ENCODE data around the gene MEP1B.

The MEP1B gene

DNA sequence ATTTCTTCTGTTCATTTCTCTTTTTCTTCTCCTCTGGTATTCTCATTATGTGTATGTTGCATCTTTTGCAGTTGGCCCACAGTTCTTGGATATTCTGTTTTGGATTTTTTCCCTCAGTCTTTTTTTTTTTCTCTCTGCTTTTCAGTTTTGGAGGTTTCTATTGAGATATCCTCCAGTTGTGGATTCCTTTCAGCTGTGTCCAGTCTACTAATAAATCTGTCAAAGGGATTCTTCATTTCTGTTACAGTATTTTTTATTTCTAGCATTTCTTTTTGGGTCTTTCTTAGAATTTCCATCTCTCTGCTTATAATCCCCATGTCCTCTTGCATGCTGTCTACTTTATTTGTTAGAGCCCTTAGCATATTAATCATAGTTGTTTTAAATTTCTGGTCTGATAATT lies 6.3 kb upstream of the MEP1B start:
- ChIA-PET CTCF (no interaction called here), POLR2A (no interaction called here)
- DNase-seq (ENCODE audit: extremely low spot score) = no peak
- TF ChIP-seq, protein P1, sequence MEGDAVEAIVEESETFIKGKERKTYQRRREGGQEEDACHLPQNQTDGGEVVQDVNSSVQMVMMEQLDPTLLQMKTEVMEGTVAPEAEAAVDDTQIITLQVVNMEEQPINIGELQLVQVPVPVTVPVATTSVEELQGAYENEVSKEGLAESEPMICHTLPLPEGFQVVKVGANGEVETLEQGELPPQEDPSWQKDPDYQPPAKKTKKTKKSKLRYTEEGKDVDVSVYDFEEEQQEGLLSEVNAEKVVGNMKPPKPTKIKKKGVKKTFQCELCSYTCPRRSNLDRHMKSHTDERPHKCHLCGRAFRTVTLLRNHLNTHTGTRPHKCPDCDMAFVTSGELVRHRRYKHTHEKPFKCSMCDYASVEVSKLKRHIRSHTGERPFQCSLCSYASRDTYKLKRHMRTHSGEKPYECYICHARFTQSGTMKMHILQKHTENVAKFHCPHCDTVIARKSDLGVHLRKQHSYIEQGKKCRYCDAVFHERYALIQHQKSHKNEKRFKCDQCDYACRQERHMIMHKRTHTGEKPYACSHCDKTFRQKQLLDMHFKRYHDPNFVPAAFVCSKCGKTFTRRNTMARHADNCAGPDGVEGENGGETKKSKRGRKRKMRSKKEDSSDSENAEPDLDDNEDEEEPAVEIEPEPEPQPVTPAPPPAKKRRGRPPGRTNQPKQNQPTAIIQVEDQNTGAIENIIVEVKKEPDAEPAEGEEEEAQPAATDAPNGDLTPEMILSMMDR (IDR thresholded peaks at IDR 0.05; ENCODE audit: control extremely low read depth, extremely low read depth, low read depth, missing control alignments) = no peak

DNA sequence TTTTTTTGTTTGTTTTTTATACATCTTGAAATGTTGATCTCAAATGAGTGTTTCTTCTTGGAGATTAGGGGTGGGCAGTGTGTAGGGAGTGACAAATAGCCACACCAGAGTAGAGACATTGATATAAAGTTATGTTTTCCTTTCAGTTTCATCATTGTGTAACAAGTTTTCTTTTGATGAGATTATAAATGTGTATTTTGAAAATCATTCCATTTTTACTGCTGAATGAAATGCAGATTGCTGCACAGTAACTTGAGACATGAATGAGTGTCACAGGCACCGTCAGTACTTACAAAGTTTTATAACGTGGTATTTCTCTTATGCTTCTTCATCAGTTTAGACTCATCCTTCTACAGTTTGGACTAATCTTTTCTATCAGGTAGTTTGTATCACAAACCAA lies 370 bp downstream of the MEP1B start:
- ChIA-PET CTCF (no interaction called here), POLR2A (no interaction called here)
- TF ChIP-seq, protein P1 (IDR thresholded peaks at IDR 0.05; ENCODE audit: control extremely low read depth, extremely low read depth, low read depth, missing control alignments) = no peak
- DNase-seq (ENCODE audit: extremely low spot score) = no peak

DNA sequence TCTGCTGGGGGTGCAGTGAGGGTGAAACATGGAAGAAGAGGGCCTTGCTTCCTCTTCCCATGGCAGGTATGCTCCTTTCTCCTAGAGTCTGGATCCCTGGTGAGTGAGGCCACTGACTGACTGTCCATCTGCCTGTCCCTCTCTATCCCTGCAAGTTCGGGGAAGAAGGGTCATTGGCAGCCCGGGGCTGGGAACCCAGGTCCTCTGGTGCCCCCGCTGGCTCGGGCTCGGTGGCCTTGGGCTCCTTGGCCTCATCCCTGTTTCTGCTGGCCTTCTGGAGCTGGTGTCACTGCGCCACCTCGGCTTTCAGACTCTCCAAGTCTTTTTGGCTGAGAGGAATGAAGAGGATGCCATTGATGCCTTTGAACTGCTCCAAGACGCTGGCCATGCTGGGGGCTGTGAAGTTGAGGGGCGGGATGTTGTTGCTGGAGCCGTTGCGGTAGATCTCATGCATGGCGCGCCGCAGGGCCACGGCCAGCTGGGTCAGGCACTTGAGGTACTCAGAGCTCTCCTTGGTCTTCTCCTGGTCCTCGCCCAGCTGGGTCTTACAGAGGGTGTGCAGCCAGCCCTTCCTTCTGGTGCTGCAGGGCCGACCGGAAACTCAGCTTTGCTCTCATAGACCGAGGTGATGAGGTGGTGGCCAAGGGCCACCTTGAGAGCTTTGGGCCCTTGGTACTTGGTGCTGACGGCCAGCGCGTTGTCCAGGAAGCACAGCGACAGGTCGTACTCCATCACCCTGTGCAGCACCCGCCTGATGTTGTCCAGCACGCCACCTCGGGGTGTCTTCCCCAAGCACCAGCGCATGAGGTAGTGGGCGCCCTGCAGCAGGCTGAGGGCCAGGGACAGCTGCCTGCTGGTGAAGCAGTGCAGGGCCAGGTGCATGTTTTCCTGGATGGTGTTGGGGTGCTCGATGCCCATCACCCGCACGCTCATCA lies 6.3 kb downstream of the MEP1B start:
- DNase-seq (ENCODE audit: extremely low spot score) = no peak
- ChIA-PET CTCF (interaction anchor here (1.0 to 1.5 kb wide), 2 partner anchors 11 to 27 kb away, joined by 3 read pairs; no protein-coding TSS in a partner anchor), POLR2A (interaction anchor here (0.7 kb wide), 1 partner anchor 74 kb away, joined by 4 read pairs; no protein-coding TSS in a partner anchor)
- TF ChIP-seq, protein P1 (IDR thresholded peaks at IDR 0.05; ENCODE audit: control extremely low read depth, extremely low read depth, low read depth, missing control alignments) = no peak

DNA sequence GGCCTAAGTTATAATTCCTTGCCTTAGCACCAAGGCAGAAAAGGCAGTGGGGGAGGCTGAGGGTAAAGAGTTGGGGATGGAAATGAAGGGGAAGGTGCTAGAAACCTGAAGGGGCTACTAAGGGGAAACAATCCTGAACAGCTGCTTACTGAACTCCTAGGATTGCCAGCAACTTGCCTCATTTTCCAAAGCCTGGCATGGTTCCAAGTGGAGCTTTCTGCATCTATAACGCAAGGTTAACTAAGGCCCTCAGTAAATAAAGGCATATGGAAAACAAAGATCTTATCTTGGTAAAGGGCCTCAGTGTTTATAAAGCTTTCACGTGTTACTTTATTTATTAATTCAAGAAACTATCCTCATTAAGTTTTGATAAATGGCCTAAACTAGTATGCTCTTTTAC lies 10.9 kb downstream of the MEP1B start:
- TF ChIP-seq, protein P1 (IDR thresholded peaks at IDR 0.05; ENCODE audit: control extremely low read depth, extremely low read depth, low read depth, missing control alignments) = no peak
- POLR2A ChIA-PET = no interaction called here
- no peak for DNase-seq (ENCODE audit: extremely low spot score)
- CTCF ChIA-PET = no interaction called here

DNA sequence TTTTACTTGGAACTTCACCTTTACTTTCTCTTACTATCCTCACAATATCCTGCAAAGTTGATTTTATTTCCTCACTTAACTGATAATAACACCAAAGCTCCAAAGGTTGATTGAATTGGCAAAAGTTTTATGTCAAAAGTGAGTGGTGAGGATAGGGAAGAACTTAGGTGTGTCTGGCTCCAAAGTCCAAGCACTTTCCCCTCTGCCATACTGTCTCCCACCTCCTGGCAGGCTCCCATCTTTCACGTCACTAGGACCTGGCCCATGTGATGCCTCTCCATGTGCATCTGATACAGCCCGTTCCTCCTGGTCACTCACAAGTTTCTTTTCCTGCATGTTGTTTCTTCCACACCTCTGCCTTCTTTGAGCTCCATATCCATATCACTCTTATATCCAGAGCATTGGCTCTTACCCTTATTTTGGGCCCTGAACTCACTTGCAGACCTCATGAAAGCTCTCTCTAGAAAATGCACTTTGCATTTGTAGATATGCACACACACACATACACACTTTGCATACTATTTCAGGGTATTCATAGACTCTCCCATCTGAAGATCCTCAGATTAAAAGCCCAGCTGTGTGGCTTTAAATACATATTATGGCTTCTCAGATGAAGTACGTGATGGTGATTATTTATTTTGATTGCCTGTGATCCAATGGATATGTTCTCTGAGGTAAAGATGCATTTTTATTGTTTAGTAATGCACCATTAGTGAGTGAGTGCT lies 12.3 kb downstream of the MEP1B start:
- CTCF ChIA-PET = interaction anchor here (1.5 kb wide), 1 partner anchor 87 kb away, joined by 4 read pairs; no protein-coding TSS in a partner anchor
- DNase-seq (ENCODE audit: extremely low spot score) = no peak
- POLR2A ChIA-PET = no interaction called here

DNA sequence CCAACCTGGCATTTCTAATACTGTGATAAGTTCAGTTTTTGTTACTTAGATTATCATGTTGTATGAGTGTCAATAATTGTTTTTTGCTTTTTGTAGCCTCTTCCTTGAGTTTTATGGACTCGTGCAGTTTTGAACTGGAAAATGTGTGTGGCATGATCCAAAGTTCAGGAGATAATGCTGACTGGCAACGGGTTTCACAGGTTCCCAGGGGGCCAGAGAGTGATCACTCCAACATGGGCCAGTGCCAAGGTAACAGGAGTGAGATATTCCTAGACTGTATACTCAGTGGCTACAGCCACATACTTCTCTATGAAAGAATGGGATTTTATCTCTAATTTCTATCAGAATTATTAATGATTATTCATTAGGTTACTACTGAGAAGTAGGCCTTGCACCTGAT lies 18.2 kb downstream of the MEP1B start:
- DNase-seq (ENCODE audit: extremely low spot score) = no peak
- ChIA-PET CTCF (no interaction called here), POLR2A (no interaction called here)
- TF ChIP-seq, protein P1 (IDR thresholded peaks at IDR 0.05; ENCODE audit: control extremely low read depth, extremely low read depth, low read depth, missing control alignments) = no peak

More for the DNA sequence above, 12.3 kb downstream of the MEP1B start:
- TF ChIP-seq, protein P1 (IDR thresholded peaks at IDR 0.05; ENCODE audit: control extremely low read depth, extremely low read depth, low read depth, missing control alignments) = no peak
